GM19099 (cell line): ENCODE measurements around the gene ZNF548.

Source experiments
- POLR2A ChIP-seq: IDR thresholded peaks from 3 replicates; pipeline ENCODE4 v1.6.1; 2011; ENCODE audit warnings: low read depth; ENCODE audit not compliant: insufficient read length; ENCODE audit errors: extremely low read depth

Gene ZNF548

DNA sequence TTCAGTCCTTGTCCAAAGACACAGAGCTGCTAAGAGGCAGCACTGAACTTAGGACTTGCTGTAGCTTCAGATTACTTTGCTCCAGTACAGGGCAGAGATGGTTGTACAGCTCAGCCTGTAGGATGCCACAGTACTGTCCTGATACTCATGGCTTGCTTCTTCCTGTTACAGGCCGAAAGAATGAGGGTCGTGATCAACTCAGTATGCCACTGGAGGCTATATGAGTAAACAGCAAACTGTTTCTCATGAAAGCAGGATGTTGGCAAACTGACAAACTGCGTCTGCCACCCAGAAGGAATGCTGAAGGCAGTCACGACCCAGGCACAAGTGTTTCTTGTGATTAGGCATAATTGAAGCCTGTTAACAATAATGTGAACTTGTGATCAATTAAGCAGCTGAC lies 48.3 kb downstream of the ZNF548 start:
- no peak for TF ChIP-seq POLR2A

DNA sequence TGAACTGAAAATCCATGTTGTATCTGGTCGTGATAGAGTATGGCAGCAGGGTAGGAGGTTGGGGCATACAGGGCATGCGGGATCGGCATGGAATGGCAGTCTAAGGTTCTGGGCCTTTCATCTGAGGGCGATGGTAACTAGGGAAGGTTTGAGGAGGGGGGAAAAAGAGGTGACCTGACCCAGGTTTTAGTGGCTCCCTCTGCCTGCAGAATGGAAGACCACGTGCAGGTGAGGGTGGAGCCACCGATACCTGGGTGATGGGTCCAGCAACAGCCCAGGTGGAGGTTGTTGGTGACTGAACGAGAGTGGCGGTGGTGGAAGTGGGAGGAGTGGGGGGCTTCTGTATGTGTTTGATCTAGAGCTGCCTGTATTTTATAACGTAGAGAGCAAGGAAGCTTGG lies 49.3 kb downstream of the ZNF548 start:
- TF ChIP-seq POLR2A, result no peak

DNA sequence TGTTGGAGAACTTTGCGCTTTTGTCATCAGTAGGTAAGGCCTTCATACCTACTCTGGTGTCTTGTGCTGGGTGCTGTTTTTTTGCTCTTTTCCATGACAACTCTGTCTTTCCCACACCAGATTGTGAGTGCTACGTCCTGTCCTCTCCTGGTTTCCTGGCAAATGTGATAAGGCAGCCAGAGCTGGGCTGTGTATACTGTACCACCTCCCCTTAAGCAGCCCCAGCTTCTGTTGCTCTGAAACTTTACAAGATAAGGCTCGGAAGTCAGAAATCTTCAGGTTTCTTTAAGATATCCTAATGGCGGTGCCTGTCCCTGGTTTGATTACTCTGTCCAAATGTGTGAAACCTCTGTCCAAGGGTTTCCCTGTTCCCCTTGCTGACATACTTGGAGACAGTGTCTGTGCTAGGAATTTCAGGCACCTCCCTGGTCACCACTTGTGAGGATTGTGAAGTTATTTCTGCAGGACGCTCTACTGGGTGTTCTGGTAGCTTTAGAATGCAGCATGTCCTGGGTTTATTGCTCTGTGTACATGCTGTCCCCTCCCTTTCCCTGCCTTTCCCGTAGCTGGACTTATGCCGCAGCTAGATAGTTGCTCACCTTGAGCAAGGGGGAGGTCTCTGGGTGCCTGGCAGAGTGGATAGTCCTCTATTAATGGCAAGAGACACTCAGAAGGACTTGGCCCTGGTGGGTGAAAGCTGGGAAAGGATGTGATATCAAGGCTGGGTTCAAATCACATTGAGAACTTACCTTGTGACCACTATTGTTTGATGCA lies 52.5 kb downstream of the ZNF548 start:
- TF ChIP-seq POLR2A, result no peak

GRCh38 chr19:57443121-57443696 lies 53.6 kb downstream of the ZNF548 start:
- TF ChIP-seq POLR2A, result no peak

DNA sequence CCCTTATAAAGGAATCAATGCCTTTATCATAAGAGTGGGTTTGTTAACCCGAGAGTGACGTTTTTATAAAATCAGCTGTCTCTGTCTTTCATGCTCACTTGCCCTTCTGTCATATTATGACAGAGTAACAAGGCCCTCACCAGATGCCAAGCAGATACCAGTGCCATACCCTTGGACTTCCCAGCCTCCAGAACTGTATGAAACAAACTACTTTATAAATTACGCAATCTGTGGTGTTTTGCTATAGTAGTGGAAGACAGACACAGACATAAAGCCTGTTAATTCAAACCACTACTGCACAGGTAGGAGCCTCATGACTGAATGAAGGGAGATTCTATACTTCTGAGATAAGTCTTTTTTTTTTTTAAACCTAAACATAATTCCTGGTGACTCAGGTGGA lies 62.7 kb downstream of the ZNF548 start:
- TF ChIP-seq POLR2A, result no peak
